Esophagus mucosa (tissue), 1 donor: ENCODE measurements around the gene TANGO6. TPM values are rescaled to one million over a fixed set of nuclear protein-coding genes. Genes with fewer than 3 reads are reported as not detected.
A peak's percentile ranks its signal among the peaks of the same experiment; 100 is the strongest.

ENCODE experiments used
- ATAC-seq: fragments of 200-7000 bp; cut with Tn5 transposase; one replicate; pipeline ENCODE4 v1.9.1; 2020
- total RNA-seq: library from RNA; stranded (reverse); gene quantifications from one replicate; pipeline ENCODE4 v1.2.4, GENCODE V29; 2023
- donor health status: DM: yes; HTN: yes; CAD: no.

Gene TANGO6
- total RNA-seq, 1 donor from 2014 or later: 12.8 TPM

- ATAC-seq: no peak
Measured at GRCh38 chr16:68866933-68867332, 23.6 kb downstream of the TANGO6 start.

- no peak for ATAC-seq
Measured at GRCh38 chr16:68869492-68870088, 26.3 kb downstream of the TANGO6 start.

GRCh38 chr16:68873635-68874471 lies 30.5 kb downstream of the TANGO6 start:
- no peak for ATAC-seq

GRCh38 chr16:68875871-68876270 lies 32.5 kb downstream of the TANGO6 start:
- ATAC-seq: no peak

GRCh38 chr16:68883685-68884084 lies 40.4 kb downstream of the TANGO6 start:
- ATAC-seq: no peak

GRCh38 chr16:68884401-68884800 lies 41.1 kb downstream of the TANGO6 start:
- ATAC-seq: no peak

GRCh38 chr16:68884861-68885720 lies 41.8 kb downstream of the TANGO6 start:
- ATAC-seq: no peak

GRCh38 chr16:68887107-68887506 lies 43.8 kb downstream of the TANGO6 start:
- ATAC-seq: no peak

- ATAC-seq: no peak
Measured at GRCh38 chr16:68889508-68890150, 46.3 kb downstream of the TANGO6 start.

- no peak for ATAC-seq
Measured at GRCh38 chr16:68892214-68892613, 48.9 kb downstream of the TANGO6 start.

GRCh38 chr16:68892898-68893297 lies 49.6 kb downstream of the TANGO6 start:
- ATAC-seq: no peak

- no peak for ATAC-seq
Measured at GRCh38 chr16:68893710-68894705, 50.7 kb downstream of the TANGO6 start.

GRCh38 chr16:68894714-68895113 lies 51.4 kb downstream of the TANGO6 start:
- ATAC-seq: no peak

GRCh38 chr16:68898026-68898425 lies 54.7 kb downstream of the TANGO6 start:
- no peak for ATAC-seq

GRCh38 chr16:68900009-68900408 lies 56.7 kb downstream of the TANGO6 start:
- no peak for ATAC-seq

- ATAC-seq: peak; percentile 83
Measured at GRCh38 chr16:68902003-68902968, 59.0 kb downstream of the TANGO6 start.

- ATAC-seq: no peak
Measured at GRCh38 chr16:68902969-68903345, 59.6 kb downstream of the TANGO6 start.

GRCh38 chr16:68907297-68907696 lies 64.0 kb downstream of the TANGO6 start:
- ATAC-seq: peak; percentile 40

GRCh38 chr16:68907781-68908181 lies 64.5 kb downstream of the TANGO6 start:
- ATAC-seq: peak; percentile 86

- no peak for ATAC-seq
Measured at GRCh38 chr16:68909099-68909733, 65.9 kb downstream of the TANGO6 start.
